Measurements from ENCODE around the gene TANC2.

DNA sequence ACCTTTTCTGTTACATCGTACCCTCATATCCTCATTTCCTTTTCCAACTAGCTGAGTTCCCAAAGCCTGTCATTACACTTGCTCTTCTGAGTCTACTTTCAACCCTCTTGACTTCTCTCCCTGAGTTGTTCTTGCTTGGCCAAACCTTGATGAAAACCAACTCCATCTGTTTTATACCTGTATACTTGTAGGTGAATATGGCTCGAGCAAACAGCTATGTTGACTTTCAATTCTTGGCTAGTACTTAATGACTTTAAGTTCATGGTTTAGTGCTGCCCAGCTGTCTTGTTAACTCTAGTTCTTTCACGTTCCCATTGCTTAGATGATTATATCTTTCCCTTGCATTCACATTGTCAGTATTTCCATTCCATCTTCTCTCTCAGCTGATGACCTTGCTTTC is 14.8 kb downstream of the TANC2 start:
- TF ChIP-seq JUN (CRISPR knock-in tag; IDR thresholded peaks at IDR 0.05) (no peak), CTCF (IDR thresholded peaks at IDR 0.05) (no peak), RELA (CRISPR knock-in tag; IDR thresholded peaks at IDR 0.05; ENCODE audit: borderline replicate concordance) (no peak), SP1 (CRISPR knock-in tag; conservative IDR thresholded peaks at IDR 0.05) (no peak), ZNF423 (CRISPR knock-in tag; IDR thresholded peaks at IDR 0.05) (no peak)
- TF ChIP-seq, protein P1, sequence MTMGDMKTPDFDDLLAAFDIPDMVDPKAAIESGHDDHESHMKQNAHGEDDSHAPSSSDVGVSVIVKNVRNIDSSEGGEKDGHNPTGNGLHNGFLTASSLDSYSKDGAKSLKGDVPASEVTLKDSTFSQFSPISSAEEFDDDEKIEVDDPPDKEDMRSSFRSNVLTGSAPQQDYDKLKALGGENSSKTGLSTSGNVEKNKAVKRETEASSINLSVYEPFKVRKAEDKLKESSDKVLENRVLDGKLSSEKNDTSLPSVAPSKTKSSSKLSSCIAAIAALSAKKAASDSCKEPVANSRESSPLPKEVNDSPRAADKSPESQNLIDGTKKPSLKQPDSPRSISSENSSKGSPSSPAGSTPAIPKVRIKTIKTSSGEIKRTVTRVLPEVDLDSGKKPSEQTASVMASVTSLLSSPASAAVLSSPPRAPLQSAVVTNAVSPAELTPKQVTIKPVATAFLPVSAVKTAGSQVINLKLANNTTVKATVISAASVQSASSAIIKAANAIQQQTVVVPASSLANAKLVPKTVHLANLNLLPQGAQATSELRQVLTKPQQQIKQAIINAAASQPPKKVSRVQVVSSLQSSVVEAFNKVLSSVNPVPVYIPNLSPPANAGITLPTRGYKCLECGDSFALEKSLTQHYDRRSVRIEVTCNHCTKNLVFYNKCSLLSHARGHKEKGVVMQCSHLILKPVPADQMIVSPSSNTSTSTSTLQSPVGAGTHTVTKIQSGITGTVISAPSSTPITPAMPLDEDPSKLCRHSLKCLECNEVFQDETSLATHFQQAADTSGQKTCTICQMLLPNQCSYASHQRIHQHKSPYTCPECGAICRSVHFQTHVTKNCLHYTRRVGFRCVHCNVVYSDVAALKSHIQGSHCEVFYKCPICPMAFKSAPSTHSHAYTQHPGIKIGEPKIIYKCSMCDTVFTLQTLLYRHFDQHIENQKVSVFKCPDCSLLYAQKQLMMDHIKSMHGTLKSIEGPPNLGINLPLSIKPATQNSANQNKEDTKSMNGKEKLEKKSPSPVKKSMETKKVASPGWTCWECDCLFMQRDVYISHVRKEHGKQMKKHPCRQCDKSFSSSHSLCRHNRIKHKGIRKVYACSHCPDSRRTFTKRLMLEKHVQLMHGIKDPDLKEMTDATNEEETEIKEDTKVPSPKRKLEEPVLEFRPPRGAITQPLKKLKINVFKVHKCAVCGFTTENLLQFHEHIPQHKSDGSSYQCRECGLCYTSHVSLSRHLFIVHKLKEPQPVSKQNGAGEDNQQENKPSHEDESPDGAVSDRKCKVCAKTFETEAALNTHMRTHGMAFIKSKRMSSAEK (CRISPR knock-in tag; IDR thresholded peaks at IDR 0.05; ENCODE audit: borderline replicate concordance): no peak
- TF ChIP-seq, protein P2, sequence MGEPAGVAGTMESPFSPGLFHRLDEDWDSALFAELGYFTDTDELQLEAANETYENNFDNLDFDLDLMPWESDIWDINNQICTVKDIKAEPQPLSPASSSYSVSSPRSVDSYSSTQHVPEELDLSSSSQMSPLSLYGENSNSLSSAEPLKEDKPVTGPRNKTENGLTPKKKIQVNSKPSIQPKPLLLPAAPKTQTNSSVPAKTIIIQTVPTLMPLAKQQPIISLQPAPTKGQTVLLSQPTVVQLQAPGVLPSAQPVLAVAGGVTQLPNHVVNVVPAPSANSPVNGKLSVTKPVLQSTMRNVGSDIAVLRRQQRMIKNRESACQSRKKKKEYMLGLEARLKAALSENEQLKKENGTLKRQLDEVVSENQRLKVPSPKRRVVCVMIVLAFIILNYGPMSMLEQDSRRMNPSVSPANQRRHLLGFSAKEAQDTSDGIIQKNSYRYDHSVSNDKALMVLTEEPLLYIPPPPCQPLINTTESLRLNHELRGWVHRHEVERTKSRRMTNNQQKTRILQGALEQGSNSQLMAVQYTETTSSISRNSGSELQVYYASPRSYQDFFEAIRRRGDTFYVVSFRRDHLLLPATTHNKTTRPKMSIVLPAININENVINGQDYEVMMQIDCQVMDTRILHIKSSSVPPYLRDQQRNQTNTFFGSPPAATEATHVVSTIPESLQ (CRISPR knock-in tag; IDR thresholded peaks at IDR 0.05): no peak
